Measurements from ENCODE around the gene PRDM8.

DNA sequence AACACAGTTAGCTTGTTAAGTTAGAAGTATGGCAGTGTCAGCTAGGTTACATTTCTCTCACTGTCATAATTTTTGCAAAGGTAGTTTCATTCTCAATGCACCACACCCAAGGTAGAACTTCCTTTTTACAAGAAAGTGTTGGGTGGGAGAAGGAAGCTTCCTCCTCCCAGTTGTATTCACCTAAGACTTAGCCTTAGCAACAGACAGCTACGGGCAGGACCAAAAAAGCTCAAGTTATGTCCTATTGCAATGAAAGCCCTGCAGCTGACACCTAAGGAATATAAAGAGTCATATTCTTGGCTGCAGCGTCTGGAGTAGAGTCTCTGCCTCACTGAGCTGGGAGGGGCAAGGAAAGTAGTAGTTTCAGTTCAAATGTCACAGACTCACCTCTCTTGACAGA is 25.1 kb upstream of the PRDM8 start:
- TF ChIP-seq, protein P1, sequence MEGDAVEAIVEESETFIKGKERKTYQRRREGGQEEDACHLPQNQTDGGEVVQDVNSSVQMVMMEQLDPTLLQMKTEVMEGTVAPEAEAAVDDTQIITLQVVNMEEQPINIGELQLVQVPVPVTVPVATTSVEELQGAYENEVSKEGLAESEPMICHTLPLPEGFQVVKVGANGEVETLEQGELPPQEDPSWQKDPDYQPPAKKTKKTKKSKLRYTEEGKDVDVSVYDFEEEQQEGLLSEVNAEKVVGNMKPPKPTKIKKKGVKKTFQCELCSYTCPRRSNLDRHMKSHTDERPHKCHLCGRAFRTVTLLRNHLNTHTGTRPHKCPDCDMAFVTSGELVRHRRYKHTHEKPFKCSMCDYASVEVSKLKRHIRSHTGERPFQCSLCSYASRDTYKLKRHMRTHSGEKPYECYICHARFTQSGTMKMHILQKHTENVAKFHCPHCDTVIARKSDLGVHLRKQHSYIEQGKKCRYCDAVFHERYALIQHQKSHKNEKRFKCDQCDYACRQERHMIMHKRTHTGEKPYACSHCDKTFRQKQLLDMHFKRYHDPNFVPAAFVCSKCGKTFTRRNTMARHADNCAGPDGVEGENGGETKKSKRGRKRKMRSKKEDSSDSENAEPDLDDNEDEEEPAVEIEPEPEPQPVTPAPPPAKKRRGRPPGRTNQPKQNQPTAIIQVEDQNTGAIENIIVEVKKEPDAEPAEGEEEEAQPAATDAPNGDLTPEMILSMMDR (IDR thresholded peaks at IDR 0.05): no peak
- TF ChIP-seq POLR2A (IDR thresholded peaks at IDR 0.05): no peak

All from tibial nerve (tissue), 3 donors.